MCF 10A (cell line): ENCODE data around the gene TBC1D10B. TPM values are rescaled to one million over a fixed set of nuclear protein-coding genes. Genes with fewer than 3 reads are reported as not detected.
"Not testable (repeated sequence)": the region's sequence is repeated elsewhere in the genome, so short reads cannot be mapped to it uniquely, and the experiment has no call there.

Experiments
- BruUV-seq: library from RNA; stranded (reverse); fragments of 400-500 nt; replicated peaks from 2 replicates; lab custom pipeline; 2021; lab: Mats Ljungman, UMichigan
- CTCF ChIA-PET: fragments of 300-600 bp; sonication (Branson Sonifier 250); formaldehyde crosslinking; extraction: SDS; loops from one replicate; lab custom pipeline; 2021; ENCODE audit warnings: antibody characterized with exemption, inconsistent platforms; lab: Yijun Ruan, JAX
- POLR2A ChIA-PET: fragments of 300-600, 350-650 bp; sonication (Branson Sonifier 250); formaldehyde crosslinking; extraction: SDS; loops from one replicate; lab custom pipeline; 2020; ENCODE audit warnings: antibody characterized with exemption, inconsistent platforms; lab: Yijun Ruan, JAX
- DNase-seq: peaks from one replicate; pipeline ENCODE4 v3.0.0-alpha.2; 2018; ENCODE audit not compliant: unreplicated experiment
- H3K27ac Mint-ChIP-seq: one replicate; pipeline ENCODE4 v1.8.0; 2022; ENCODE audit warnings: mild to moderate bottlenecking, low read depth, mixed read lengths; ENCODE audit not compliant: unreplicated experiment
- H3K27me3 Mint-ChIP-seq: one replicate; pipeline ENCODE4 v1.8.0; 2022; ENCODE audit warnings: mixed read lengths; ENCODE audit not compliant: insufficient read depth, unreplicated experiment
- H3K36me3 Mint-ChIP-seq: one replicate; pipeline ENCODE4 v1.8.0; 2022; ENCODE audit warnings: mild to moderate bottlenecking, moderate library complexity, mixed read lengths; ENCODE audit not compliant: insufficient read depth, unreplicated experiment
- H3K4me1 Mint-ChIP-seq: one replicate; pipeline ENCODE4 v1.8.0; 2022; ENCODE audit warnings: mixed read lengths; ENCODE audit not compliant: insufficient read depth, unreplicated experiment
- H3K4me3 Mint-ChIP-seq: one replicate; pipeline ENCODE4 v1.8.0; 2022; ENCODE audit warnings: mild to moderate bottlenecking, moderate library complexity, mixed read lengths; ENCODE audit not compliant: unreplicated experiment
- H3K9me3 Mint-ChIP-seq: one replicate; pipeline ENCODE4 v1.8.0; 2022; ENCODE audit warnings: mixed read lengths; ENCODE audit not compliant: unreplicated experiment
- CTCF ChIP-seq: fragments of 200-600 bp; IDR thresholded peaks from one replicate; pipeline ENCODE4 v1.8.0; 2022; ENCODE audit warnings: antibody characterized with exemption, mild to moderate bottlenecking; ENCODE audit not compliant: unreplicated experiment
- intact Hi-C: fragments of 100-400 bp; cut with micrococcal nuclease; formaldehyde crosslinking; loops from 2 replicates; pipeline ENCODE4 v1.14.1; 2022
- total RNA-seq: library from RNA; stranded (reverse); gene quantifications from 2 replicates; pipeline ENCODE4 v1.2.3, GENCODE V29; 2022

The TBC1D10B gene
- total RNA-seq, 1 experiment from 2014 or later: 48.0 TPM

GRCh38 chr16:30397056-30397455 is 26.8 kb upstream of the TBC1D10B start:
- no peaks in the 10 kb centered on the region for H3K9me3 Mint-ChIP-seq
- BruUV-seq: no TSS peak
- intact Hi-C loops: no loop called here
- no peak overlapping the region for H3K27ac Mint-ChIP-seq
- H3K36me3 Mint-ChIP-seq: no peaks in the 10 kb centered on the region
- TF ChIP-seq CTCF: no peak
- no peaks in the 10 kb centered on the region for H3K27me3 Mint-ChIP-seq
- ChIA-PET CTCF (no interaction called here), POLR2A (interaction anchor here (0.7 to 4.8 kb wide), 6 partner anchors 10 to 160 kb away, joined by 3 to 66 read pairs (median 4); partner anchors contain the start of genes CD2BP2 and ZNF771)
- peak overlapping the region; percentile 83 for H3K4me3 Mint-ChIP-seq
- no peak for DNase-seq
- H3K4me1 Mint-ChIP-seq: peaks cover 7% of the 10 kb centered on the region

DNA sequence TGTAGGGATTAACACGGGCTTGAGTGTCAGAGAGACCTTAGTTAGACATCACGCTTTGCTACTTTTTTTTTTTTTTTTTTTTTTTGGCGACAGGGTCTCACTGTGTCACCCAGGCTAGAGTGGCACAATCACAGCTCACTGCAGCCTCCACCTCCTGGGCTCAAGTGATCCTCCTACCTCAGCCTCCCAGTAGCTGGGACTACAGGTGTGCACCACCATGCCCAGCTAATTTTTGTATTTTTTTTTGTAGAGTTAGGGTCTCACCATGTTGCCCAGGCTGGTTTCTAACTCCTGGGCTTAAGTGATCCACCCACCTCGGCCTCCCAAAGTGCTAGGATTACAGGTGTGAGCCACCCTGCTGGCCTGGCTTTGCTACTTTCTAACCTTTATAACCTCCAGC is 26.3 kb upstream of the TBC1D10B start:
- intact Hi-C loops, H3K27me3 Mint-ChIP-seq, H3K4me1 Mint-ChIP-seq, DNase-seq, H3K9me3 Mint-ChIP-seq, H3K36me3 Mint-ChIP-seq: not testable (repeated sequence)
- H3K27ac Mint-ChIP-seq: peak overlapping the region; percentile 44
- TSS peak; percentile 42 for BruUV-seq
- POLR2A ChIA-PET: interaction anchor here (1.0 to 4.8 kb wide), 9 partner anchors 10 to 297 kb away, joined by 3 to 66 read pairs (median 4); partner anchors contain the start of genes CD2BP2 and ZNF771
- CTCF ChIA-PET: interaction anchor here (0.7 to 2.2 kb wide), 7 partner anchors 9 to 232 kb away, joined by 3 to 11 read pairs (median 6); no protein-coding TSS in a partner anchor
- peak overlapping the region; percentile 83 for H3K4me3 Mint-ChIP-seq

DNA sequence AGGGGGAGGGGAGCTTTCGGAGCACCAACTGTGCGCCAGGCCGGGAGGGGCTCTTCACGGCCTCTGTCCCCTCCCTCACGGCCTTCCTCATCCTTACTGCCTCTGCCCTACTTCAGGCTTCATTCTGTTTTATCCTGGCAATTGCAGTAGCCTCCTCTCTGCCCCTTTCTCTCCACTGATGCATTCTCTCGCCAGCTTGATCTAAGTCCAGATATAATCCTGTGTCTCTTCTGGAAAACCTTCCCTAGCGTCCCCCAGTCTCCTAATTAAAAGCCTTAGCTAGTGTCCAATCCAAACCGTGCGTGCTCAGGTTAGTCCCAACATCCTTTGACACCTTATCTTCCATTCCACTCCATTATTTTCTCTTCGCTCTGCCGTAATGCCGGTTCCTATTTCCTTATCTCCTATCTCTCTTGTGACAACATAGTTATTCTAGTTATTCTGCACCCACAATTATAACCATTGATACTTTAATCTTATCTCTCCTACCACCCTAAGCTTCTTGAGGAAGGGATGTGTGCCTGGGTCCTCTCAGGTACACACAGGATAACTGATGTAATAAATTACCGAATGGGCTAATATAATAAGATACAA is 25.8 kb upstream of the TBC1D10B start:
- BruUV-seq: no TSS peak
- peaks cover 7% of the 10 kb centered on the region for H3K4me1 Mint-ChIP-seq
- no peaks in the 10 kb centered on the region for H3K9me3 Mint-ChIP-seq
- no peak for DNase-seq
- ChIA-PET CTCF (interaction anchor here (0.6 to 2.2 kb wide), 12 partner anchors 8 to 233 kb away, joined by 3 to 11 read pairs (median 4); partner anchors contain the start of gene DCTPP1), POLR2A (interaction anchor here (1.0 to 4.8 kb wide), 12 partner anchors 11 to 297 kb away, joined by 3 to 66 read pairs (median 4); partner anchors contain the start of genes CD2BP2, ZNF688 and ZNF771)
- no peaks in the 10 kb centered on the region for H3K36me3 Mint-ChIP-seq
- peak overlapping the region; percentile 44 for H3K27ac Mint-ChIP-seq
- H3K4me3 Mint-ChIP-seq: peak overlapping the region; percentile 83
- intact Hi-C loops: no loop called here
- H3K27me3 Mint-ChIP-seq: no peaks in the 10 kb centered on the region
- TF ChIP-seq CTCF: no peak

DNA sequence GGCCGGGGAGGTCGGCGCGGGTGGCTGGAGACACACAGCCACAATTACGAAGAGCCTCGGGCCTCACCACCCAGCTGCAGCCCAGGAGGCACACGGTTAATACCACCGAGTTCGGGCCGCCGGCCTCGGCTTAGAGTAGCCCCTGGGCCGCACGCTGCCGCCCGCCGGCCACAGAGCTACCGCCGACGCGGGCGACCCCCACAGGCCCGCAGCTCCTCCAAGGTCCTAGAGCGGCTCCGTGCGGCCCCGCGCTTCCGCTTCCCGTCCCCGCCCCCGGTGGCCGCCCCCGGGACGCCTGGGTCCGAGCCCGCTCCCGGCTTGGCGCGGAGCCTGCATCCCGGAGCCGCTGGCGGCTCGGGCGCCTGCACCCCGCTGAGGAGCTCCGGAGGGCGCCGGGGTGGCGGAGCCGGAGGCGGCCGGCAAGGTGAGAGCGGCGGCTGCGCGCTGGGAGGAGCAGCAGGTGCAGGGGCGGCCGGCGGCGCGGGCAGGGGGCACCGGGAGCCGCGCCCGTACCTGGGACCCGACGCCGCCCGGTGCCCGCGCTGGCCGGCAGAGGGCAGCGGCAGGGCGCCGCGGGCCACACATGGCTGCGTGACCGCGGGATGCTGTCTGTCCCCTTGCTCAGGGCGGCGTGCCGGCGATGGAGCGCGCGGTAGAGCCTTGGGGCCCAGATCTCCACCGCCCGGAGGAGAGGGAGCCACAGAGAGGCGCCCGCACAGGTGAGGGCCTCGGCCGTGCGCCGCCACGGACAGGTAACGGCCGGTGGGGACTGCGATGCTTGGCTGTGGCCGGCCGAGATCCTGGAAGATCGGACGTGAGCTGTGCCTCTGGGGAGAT is 25.1 kb upstream of the TBC1D10B start, which contains the start of gene ZNF48:
TSS of gene ZNF48 (plus strand) at position 266 of the 837 bp plus-strand sequence. CDS start at position 641, 375 bp downstream.
- BruUV-seq: no TSS peak
- peak; percentile 39 for TF ChIP-seq CTCF
- intact Hi-C loops: no loop called here
- peak within 1 kb of the TSS; percentile 83 for H3K4me3 Mint-ChIP-seq
- ChIA-PET POLR2A (interaction anchor here (0.7 to 4.8 kb wide), 15 partner anchors 9 to 298 kb away, joined by 3 to 66 read pairs (median 4); partner anchors contain the start of genes CD2BP2, ZNF688 and ZNF771), CTCF (interaction anchor here (0.6 to 2.2 kb wide), 18 partner anchors 8 to 303 kb away, joined by 3 to 11 read pairs (median 4); partner anchors contain the start of genes DCTPP1, TBX6 and ZNF688)
- no peaks in the 10 kb centered on the region for H3K27me3 Mint-ChIP-seq
- no peaks in the 10 kb centered on the region for H3K9me3 Mint-ChIP-seq
- H3K36me3 Mint-ChIP-seq: no peaks in the 10 kb centered on the region
- peaks cover 7% of the 10 kb centered on the region for H3K4me1 Mint-ChIP-seq
- H3K27ac Mint-ChIP-seq: peak within 1 kb of the TSS; percentile 44
- peak; percentile 56 for DNase-seq
